HepG2 (cell line): Measurements from ENCODE around the gene VEGFA. TPM values are rescaled to one million over a fixed set of nuclear protein-coding genes. Genes with fewer than 3 reads are reported as not detected.

Experiments
- EEA1 ChIP-seq: sonication (generic); formaldehyde crosslinking; IDR thresholded peaks from 2 replicates; pipeline ENCODE4 v1.5.1; 2020; ENCODE audit warnings: mild to moderate bottlenecking, missing genetic modification reagents, borderline replicate concordance
- ELF1 ChIP-seq: sonication (generic); formaldehyde crosslinking; IDR thresholded peaks from 2 replicates; pipeline ENCODE4 v1.4.0; 2020; ENCODE audit warnings: missing genetic modification reagents
- SNAPC2 ChIP-seq: sonication (generic); formaldehyde crosslinking; IDR thresholded peaks from 2 replicates; pipeline ENCODE4 v1.8.1; 2022; ENCODE audit warnings: mild to moderate bottlenecking, missing genetic modification reagents
- TARDBP ChIP-seq: sonication (generic); formaldehyde crosslinking; IDR thresholded peaks from 2 replicates; pipeline ENCODE4 v1.8.0; 2022; ENCODE audit warnings: mild to moderate bottlenecking, missing genetic modification reagents
- ZNF3 ChIP-seq: IDR thresholded peaks from 2 replicates; pipeline ENCODE4 v1.7.0; 2017; ENCODE audit warnings: inconsistent platforms
- ZSCAN9 ChIP-seq: IDR thresholded peaks from 2 replicates; pipeline ENCODE4 v1.6.1; 2016; ENCODE audit warnings: borderline replicate concordance
- polyA plus RNA-seq, 8 experiments: library from polyadenylated mRNA; depleted of rRNA in 3 of 8; stranded (reverse) in 7 of 8; unstranded in 1 of 8; fragments of >200 nt; fragmentation: Illumina TruSeq in 4 of 8; extraction: Trizol in 4 of 8; gene quantifications; 2 replicates each; pipeline versions ENCODE4 v1.2.1 to v1.2.3, GENCODE V29; 2011 to 2016; ENCODE audit warnings: low read depth in 4 of 8, missing spikeins in 1 of 8, mixed read lengths in 1 of 8; ENCODE audit not compliant: insufficient read depth in 1 of 8
- total RNA-seq, 5 experiments: library from RNA; depleted of rRNA; stranded (reverse); fragments of >200 nt; fragmentation: Illumina TruSeq; extraction: Trizol; gene quantifications; 2 replicates each; pipeline ENCODE4 v1.2.3, GENCODE V29; 2016; ENCODE audit warnings: low read depth in 1 of 5
- TF ChIP-seq, protein P1 (sequence below): IDR thresholded peaks from 2 replicates; pipeline ENCODE4 v1.6.1; 2016; ENCODE audit warnings: low read depth, missing genetic modification reagents, missing compliant biosample characterization
- TF ChIP-seq, protein P2 (sequence below): IDR thresholded peaks from 2 replicates; pipeline ENCODE4 v1.6.1; 2018; ENCODE audit warnings: missing genetic modification reagents, mild to moderate bottlenecking, missing compliant biosample characterization
- TF ChIP-seq, protein P3 (sequence below): sonication (generic); formaldehyde crosslinking; IDR thresholded peaks from 2 replicates; pipeline ENCODE4 v1.8.0; 2022; ENCODE audit warnings: missing genetic modification reagents, mild to moderate bottlenecking, borderline replicate concordance
- TF ChIP-seq, protein P4 (sequence below): sonication (generic); formaldehyde crosslinking; conservative IDR thresholded peaks from 2 replicates; pipeline ENCODE4 v1.4.0; 2020; ENCODE audit warnings: missing genetic modification reagents
- TF ChIP-seq, protein P5 (sequence below): sonication (generic); formaldehyde crosslinking; IDR thresholded peaks from 2 replicates; pipeline ENCODE4 v1.8.1; 2023; ENCODE audit warnings: mild to moderate bottlenecking, moderate library complexity, missing genetic modification reagents

The VEGFA gene
- total and polyA plus RNA-seq, 2 of the 13 experiments (the other 11 are each of a cell fraction or from before 2014, with no cell fraction given) = 68.1 to 629 TPM

DNA sequence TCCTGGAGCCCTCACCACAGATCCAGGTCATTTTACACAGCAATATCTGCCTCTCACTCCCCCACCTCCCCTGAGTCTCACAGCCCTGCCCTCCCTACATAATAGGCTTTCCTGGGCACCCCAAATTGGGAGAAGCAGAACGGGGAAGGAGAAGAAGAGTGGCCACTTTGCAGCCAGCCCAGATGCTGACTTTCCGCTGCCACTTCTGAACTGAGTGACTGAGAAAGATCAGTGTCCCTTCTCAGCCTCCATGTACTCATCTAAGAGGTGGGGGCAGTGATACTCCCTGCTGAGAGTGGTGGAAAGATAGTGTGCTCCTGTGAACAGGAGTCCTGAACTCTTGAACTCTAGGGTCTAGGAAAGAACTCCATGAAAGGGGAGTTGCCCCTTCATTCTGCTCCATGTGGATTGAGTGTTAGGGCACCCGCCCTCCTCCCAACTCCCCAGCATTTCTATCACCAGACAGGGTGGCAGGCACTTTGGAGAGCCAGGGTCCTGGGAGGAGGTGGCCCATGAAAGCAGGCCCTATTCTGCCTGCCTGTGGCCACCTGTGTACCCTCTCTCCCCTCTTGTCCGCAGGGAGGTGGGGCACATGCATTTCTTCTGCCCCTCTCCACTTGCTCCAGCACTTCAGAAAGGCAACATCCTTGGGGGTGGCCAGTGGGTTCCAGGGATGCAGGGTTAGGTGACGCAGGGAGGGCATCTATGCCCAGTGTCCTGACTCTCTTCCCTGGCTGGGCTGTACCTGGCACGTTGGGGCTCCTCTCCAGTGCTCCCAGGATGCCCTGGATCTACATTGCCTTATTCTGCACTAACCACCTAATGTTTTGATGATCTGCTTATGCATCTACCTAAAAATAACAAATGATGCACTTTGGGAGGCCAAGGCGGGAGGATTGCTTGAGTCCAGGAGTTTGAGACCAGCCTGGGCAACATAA is 44.1 kb upstream of the VEGFA start (continued):
- TF ChIP-seq EEA1 (0 out of 2 replicates have a peak, but pooled peaks have one; percentile 35), SNAPC2 (CRISPR knock-in tag) (0 out of 2 replicates have a peak, but pooled peaks have one; percentile 26), ZNF3 (CRISPR knock-in tag) (peak; percentile 33; the same call in 1 of the 2 replicates), TARDBP (CRISPR knock-in tag) (0 out of 2 replicates have a peak, but pooled peaks have one; percentile 26), ELF1 (CRISPR knock-in tag) (no peak), ZSCAN9 (no peak)
- TF ChIP-seq, protein P1, sequence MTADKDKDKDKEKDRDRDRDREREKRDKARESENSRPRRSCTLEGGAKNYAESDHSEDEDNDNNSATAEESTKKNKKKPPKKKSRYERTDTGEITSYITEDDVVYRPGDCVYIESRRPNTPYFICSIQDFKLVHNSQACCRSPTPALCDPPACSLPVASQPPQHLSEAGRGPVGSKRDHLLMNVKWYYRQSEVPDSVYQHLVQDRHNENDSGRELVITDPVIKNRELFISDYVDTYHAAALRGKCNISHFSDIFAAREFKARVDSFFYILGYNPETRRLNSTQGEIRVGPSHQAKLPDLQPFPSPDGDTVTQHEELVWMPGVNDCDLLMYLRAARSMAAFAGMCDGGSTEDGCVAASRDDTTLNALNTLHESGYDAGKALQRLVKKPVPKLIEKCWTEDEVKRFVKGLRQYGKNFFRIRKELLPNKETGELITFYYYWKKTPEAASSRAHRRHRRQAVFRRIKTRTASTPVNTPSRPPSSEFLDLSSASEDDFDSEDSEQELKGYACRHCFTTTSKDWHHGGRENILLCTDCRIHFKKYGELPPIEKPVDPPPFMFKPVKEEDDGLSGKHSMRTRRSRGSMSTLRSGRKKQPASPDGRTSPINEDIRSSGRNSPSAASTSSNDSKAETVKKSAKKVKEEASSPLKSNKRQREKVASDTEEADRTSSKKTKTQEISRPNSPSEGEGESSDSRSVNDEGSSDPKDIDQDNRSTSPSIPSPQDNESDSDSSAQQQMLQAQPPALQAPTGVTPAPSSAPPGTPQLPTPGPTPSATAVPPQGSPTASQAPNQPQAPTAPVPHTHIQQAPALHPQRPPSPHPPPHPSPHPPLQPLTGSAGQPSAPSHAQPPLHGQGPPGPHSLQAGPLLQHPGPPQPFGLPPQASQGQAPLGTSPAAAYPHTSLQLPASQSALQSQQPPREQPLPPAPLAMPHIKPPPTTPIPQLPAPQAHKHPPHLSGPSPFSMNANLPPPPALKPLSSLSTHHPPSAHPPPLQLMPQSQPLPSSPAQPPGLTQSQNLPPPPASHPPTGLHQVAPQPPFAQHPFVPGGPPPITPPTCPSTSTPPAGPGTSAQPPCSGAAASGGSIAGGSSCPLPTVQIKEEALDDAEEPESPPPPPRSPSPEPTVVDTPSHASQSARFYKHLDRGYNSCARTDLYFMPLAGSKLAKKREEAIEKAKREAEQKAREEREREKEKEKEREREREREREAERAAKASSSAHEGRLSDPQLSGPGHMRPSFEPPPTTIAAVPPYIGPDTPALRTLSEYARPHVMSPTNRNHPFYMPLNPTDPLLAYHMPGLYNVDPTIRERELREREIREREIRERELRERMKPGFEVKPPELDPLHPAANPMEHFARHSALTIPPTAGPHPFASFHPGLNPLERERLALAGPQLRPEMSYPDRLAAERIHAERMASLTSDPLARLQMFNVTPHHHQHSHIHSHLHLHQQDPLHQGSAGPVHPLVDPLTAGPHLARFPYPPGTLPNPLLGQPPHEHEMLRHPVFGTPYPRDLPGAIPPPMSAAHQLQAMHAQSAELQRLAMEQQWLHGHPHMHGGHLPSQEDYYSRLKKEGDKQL (CRISPR knock-in tag) = no peak
- TF ChIP-seq, protein P2, sequence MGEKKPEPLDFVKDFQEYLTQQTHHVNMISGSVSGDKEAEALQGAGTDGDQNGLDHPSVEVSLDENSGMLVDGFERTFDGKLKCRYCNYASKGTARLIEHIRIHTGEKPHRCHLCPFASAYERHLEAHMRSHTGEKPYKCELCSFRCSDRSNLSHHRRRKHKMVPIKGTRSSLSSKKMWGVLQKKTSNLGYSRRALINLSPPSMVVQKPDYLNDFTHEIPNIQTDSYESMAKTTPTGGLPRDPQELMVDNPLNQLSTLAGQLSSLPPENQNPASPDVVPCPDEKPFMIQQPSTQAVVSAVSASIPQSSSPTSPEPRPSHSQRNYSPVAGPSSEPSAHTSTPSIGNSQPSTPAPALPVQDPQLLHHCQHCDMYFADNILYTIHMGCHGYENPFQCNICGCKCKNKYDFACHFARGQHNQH (CRISPR knock-in tag) = no peak
- TF ChIP-seq, protein P3, sequence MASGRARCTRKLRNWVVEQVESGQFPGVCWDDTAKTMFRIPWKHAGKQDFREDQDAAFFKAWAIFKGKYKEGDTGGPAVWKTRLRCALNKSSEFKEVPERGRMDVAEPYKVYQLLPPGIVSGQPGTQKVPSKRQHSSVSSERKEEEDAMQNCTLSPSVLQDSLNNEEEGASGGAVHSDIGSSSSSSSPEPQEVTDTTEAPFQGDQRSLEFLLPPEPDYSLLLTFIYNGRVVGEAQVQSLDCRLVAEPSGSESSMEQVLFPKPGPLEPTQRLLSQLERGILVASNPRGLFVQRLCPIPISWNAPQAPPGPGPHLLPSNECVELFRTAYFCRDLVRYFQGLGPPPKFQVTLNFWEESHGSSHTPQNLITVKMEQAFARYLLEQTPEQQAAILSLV (CRISPR knock-in tag) = 0 out of 2 replicates have a peak, but pooled peaks have one; percentile 34
- TF ChIP-seq, protein P4, sequence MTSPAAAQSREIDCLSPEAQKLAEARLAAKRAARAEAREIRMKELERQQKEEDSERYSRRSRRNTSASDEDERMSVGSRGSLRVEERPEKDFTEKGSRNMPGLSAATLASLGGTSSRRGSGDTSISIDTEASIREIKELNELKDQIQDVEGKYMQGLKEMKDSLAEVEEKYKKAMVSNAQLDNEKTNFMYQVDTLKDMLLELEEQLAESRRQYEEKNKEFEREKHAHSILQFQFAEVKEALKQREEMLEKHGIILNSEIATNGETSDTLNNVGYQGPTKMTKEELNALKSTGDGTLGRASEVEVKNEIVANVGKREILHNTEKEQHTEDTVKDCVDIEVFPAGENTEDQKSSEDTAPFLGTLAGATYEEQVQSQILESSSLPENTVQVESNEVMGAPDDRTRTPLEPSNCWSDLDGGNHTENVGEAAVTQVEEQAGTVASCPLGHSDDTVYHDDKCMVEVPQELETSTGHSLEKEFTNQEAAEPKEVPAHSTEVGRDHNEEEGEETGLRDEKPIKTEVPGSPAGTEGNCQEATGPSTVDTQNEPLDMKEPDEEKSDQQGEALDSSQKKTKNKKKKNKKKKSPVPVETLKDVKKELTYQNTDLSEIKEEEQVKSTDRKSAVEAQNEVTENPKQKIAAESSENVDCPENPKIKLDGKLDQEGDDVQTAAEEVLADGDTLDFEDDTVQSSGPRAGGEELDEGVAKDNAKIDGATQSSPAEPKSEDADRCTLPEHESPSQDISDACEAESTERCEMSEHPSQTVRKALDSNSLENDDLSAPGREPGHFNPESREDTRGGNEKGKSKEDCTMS (CRISPR knock-in tag) = no peak
- TF ChIP-seq, protein P5, sequence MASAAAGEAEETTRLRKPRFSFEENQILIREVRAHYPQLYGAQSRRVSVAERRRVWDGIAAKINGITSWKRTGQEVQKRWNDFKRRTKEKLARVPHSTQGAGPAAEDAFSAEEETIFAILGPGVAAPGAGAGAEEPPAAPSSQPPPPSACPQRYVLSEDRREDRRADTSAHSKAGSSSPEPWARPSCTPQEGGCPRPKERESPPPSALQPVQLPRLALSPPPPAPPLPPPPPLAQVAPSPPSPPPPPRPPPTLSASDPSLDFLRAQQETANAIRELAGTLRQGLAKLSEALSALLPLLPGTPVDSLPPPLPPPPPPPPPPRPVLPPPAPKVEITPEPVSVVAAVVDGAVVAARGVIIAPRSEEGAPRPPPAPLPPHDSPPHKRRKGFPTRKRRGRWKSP (CRISPR knock-in tag) = no peak
- TF ChIP-seq, all 625 proteins: peak for 9
